B cell (primary cell): ENCODE data around the gene TMC6.

ENCODE experiments used
- EZH2 ChIP-seq: IDR thresholded peaks from 2 replicates; pipeline ENCODE4 v1.6.1; 2012; ENCODE audit warnings: borderline replicate concordance, low read depth, mild to moderate bottlenecking, moderate library complexity, low read length; ENCODE audit not compliant: insufficient read depth, poor library complexity, severe bottlenecking
- TF ChIP-seq, protein P1 (sequence below): fragments of 200-600 bp; IDR thresholded peaks from one replicate; pipeline ENCODE4 v1.8.0; 2022; ENCODE audit warnings: antibody characterized with exemption, mild to moderate bottlenecking

DNA sequence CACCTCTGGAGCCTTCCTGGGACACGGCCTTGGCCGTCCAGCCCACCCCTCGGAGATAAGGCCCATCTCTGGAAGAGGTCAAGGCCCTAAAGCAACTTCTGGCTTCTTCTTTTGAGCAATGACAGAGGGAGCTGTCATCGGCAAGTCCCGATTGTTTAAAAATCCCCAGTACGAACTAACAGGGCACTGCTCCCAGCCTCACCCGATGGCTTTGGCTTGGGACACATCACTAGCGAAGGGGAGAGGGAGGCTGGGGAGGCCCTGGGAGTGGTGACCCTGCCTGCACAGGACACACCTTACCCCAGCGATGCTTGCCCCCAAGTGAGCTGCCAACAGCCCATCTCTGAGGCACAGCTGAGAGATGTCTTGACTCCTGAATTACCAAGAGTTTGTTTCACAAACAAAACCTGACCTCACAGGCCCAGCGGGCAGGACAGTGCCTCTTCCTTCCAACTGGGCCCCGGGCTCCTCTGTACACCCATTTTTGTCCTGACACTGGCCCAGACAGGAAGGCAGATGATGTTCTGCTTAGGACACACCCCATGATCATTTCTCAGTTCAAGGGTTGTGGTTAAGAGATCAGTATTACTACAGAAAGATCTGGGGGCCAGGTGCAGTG lies 44.7 kb upstream of the TMC6 start:
- TF ChIP-seq, protein P1, sequence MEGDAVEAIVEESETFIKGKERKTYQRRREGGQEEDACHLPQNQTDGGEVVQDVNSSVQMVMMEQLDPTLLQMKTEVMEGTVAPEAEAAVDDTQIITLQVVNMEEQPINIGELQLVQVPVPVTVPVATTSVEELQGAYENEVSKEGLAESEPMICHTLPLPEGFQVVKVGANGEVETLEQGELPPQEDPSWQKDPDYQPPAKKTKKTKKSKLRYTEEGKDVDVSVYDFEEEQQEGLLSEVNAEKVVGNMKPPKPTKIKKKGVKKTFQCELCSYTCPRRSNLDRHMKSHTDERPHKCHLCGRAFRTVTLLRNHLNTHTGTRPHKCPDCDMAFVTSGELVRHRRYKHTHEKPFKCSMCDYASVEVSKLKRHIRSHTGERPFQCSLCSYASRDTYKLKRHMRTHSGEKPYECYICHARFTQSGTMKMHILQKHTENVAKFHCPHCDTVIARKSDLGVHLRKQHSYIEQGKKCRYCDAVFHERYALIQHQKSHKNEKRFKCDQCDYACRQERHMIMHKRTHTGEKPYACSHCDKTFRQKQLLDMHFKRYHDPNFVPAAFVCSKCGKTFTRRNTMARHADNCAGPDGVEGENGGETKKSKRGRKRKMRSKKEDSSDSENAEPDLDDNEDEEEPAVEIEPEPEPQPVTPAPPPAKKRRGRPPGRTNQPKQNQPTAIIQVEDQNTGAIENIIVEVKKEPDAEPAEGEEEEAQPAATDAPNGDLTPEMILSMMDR, result no peak
- no peak for TF ChIP-seq EZH2
